HG03565 (cell line): Measurements from ENCODE around the gene GNAQ.

Experiments
- ATAC-seq: cut with Tn5 transposase; IDR thresholded peaks from one replicate; pipeline ENCODE4 v1.9.1; 2021; ENCODE audit warnings: mild to moderate bottlenecking, moderate library complexity; ENCODE audit not compliant: unreplicated experiment

Gene GNAQ

GRCh38 chr9:77826116-77826515 lies 205.5 kb downstream of the GNAQ start:
- no peak for ATAC-seq

GRCh38 chr9:77825361-77825760 lies 206.2 kb downstream of the GNAQ start:
- ATAC-seq: no peak

GRCh38 chr9:77820293-77820954 lies 211.2 kb downstream of the GNAQ start:
- no peak for ATAC-seq

- no peak for ATAC-seq
These were observed 212.0 kb downstream of the GNAQ start for GRCh38 chr9:77819657-77820056.

GRCh38 chr9:77817590-77818311 lies 213.9 kb downstream of the GNAQ start:
- ATAC-seq: no peak

- ATAC-seq: no peak
These were observed 214.8 kb downstream of the GNAQ start for GRCh38 chr9:77816641-77817341.

GRCh38 chr9:77815260-77815659 lies 216.4 kb downstream of the GNAQ start:
- no peak for ATAC-seq

GRCh38 chr9:77811832-77812231 lies 219.8 kb downstream of the GNAQ start:
- ATAC-seq: no peak

GRCh38 chr9:77810637-77811119 lies 220.9 kb downstream of the GNAQ start:
- no peak for ATAC-seq

GRCh38 chr9:77810047-77810446 lies 221.6 kb downstream of the GNAQ start:
- no peak for ATAC-seq

- no peak for ATAC-seq
These were observed 222.1 kb downstream of the GNAQ start for GRCh38 chr9:77809552-77809951.

- no peak for ATAC-seq
These were observed 222.9 kb downstream of the GNAQ start for GRCh38 chr9:77808751-77809081.

GRCh38 chr9:77807846-77808750 lies 223.5 kb downstream of the GNAQ start:
- ATAC-seq: no peak

GRCh38 chr9:77807281-77807683 lies 224.3 kb downstream of the GNAQ start:
- no peak for ATAC-seq

- ATAC-seq: no peak
These were observed 224.9 kb downstream of the GNAQ start for GRCh38 chr9:77806741-77807140.

GRCh38 chr9:77805810-77806209 lies 225.8 kb downstream of the GNAQ start:
- ATAC-seq: no peak

GRCh38 chr9:77803423-77803822 lies 228.2 kb downstream of the GNAQ start:
- ATAC-seq: no peak

- no peak for ATAC-seq
These were observed 228.9 kb downstream of the GNAQ start for GRCh38 chr9:77802515-77803293.

- ATAC-seq: no peak
These were observed 229.5 kb downstream of the GNAQ start for GRCh38 chr9:77802064-77802463.

GRCh38 chr9:77800924-77801551 lies 230.6 kb downstream of the GNAQ start:
- no peak for ATAC-seq
